ENCODE results near the gene TMEM106C. TPM values are rescaled to one million over a fixed set of nuclear protein-coding genes. Genes with fewer than 3 reads are reported as not detected.

The TMEM106C gene
- total RNA-seq, 1 experiment from 2014 or later: 50.0 TPM

- POLR2A ChIA-PET: no interaction called here
- Mint-ChIP-seq H3K4me3 (ENCODE audit: unreplicated experiment) (no peak overlapping the region), H3K4me1 (ENCODE audit: insufficient read depth, unreplicated experiment) (peaks cover 7% of the 10 kb centered on the region), H3K9me3 (ENCODE audit: unreplicated experiment) (no peaks in the 10 kb centered on the region), H3K27ac (ENCODE audit: low read depth, unreplicated experiment) (no peak overlapping the region), H3K27me3 (ENCODE audit: insufficient read depth, unreplicated experiment) (peaks cover 22% of the 10 kb centered on the region), H3K36me3 (ENCODE audit: insufficient read depth, unreplicated experiment) (no peaks in the 10 kb centered on the region)
- no peak for TF ChIP-seq CTCF (IDR thresholded peaks at IDR 0.05; ENCODE audit: unreplicated experiment)
- intact Hi-C loops (cut with micrococcal nuclease): no loop called here
- BruUV-seq (replicated peaks): no TSS peak
- CTCF ChIA-PET: no interaction called here
- no peak for DNase-seq (ENCODE audit: unreplicated experiment)
These were observed 16.8 kb downstream of the TMEM106C start for GRCh38 chr12:47980197-47980596.

- CTCF ChIA-PET: no interaction called here
- H3K27ac Mint-ChIP-seq (ENCODE audit: low read depth, unreplicated experiment): no peak overlapping the region
- no peak for DNase-seq (ENCODE audit: unreplicated experiment)
- POLR2A ChIA-PET: interaction anchor here (1.4 kb wide), 1 partner anchor 18 kb away, joined by 4 read pairs; the partner anchor contains the start of gene TMEM106C
- no peaks in the 10 kb centered on the region for H3K36me3 Mint-ChIP-seq (ENCODE audit: insufficient read depth, unreplicated experiment)
- H3K4me1 Mint-ChIP-seq (ENCODE audit: insufficient read depth, unreplicated experiment): peaks cover 7% of the 10 kb centered on the region
- H3K9me3 Mint-ChIP-seq (ENCODE audit: unreplicated experiment): no peaks in the 10 kb centered on the region
- no TSS peak for BruUV-seq (replicated peaks)
- intact Hi-C loops (cut with micrococcal nuclease): no loop called here
- H3K4me3 Mint-ChIP-seq (ENCODE audit: unreplicated experiment): no peak overlapping the region
- TF ChIP-seq CTCF (IDR thresholded peaks at IDR 0.05; ENCODE audit: unreplicated experiment): no peak
- peaks cover 22% of the 10 kb centered on the region for H3K27me3 Mint-ChIP-seq (ENCODE audit: insufficient read depth, unreplicated experiment)
These were observed 17.5 kb downstream of the TMEM106C start for GRCh38 chr12:47980779-47981495.

- peaks cover 22% of the 10 kb centered on the region for H3K27me3 Mint-ChIP-seq (ENCODE audit: insufficient read depth, unreplicated experiment)
- BruUV-seq (replicated peaks): no TSS peak
- H3K36me3 Mint-ChIP-seq (ENCODE audit: insufficient read depth, unreplicated experiment): no peaks in the 10 kb centered on the region
- H3K4me3 Mint-ChIP-seq (ENCODE audit: unreplicated experiment): no peak overlapping the region
- POLR2A ChIA-PET: interaction anchor here (0.6 to 1.4 kb wide), 2 partner anchors 19 to 814 kb away, joined by 3 to 4 read pairs; partner anchors contain the start of gene TMEM106C
- intact Hi-C loops (cut with micrococcal nuclease): no loop called here
- peaks cover 7% of the 10 kb centered on the region for H3K4me1 Mint-ChIP-seq (ENCODE audit: insufficient read depth, unreplicated experiment)
- no peak for DNase-seq (ENCODE audit: unreplicated experiment)
- H3K9me3 Mint-ChIP-seq (ENCODE audit: unreplicated experiment): no peaks in the 10 kb centered on the region
- CTCF ChIA-PET: interaction anchor here (1.0 to 1.2 kb wide), 2 partner anchors 11 to 18 kb away, joined by 3 to 4 read pairs; partner anchors contain the start of gene TMEM106C
- no peak for TF ChIP-seq CTCF (IDR thresholded peaks at IDR 0.05; ENCODE audit: unreplicated experiment)
- H3K27ac Mint-ChIP-seq (ENCODE audit: low read depth, unreplicated experiment): no peak overlapping the region
These were observed 18.3 kb downstream of the TMEM106C start for GRCh38 chr12:47981496-47982260.

- Mint-ChIP-seq H3K36me3 (ENCODE audit: insufficient read depth, unreplicated experiment) (no peaks in the 10 kb centered on the region), H3K27ac (ENCODE audit: low read depth, unreplicated experiment) (no peak overlapping the region), H3K4me3 (ENCODE audit: unreplicated experiment) (no peak overlapping the region), H3K27me3 (ENCODE audit: insufficient read depth, unreplicated experiment) (peaks cover 22% of the 10 kb centered on the region), H3K4me1 (ENCODE audit: insufficient read depth, unreplicated experiment) (peaks cover 6% of the 10 kb centered on the region), H3K9me3 (ENCODE audit: unreplicated experiment) (no peaks in the 10 kb centered on the region)
- POLR2A ChIA-PET: interaction anchor here (0.6 to 1.4 kb wide), 2 partner anchors 19 to 813 kb away, joined by 3 to 4 read pairs; partner anchors contain the start of gene TMEM106C
- CTCF ChIA-PET: interaction anchor here (0.7 to 1.2 kb wide), 3 partner anchors 11 to 240 kb away, joined by 3 to 4 read pairs (median 3); partner anchors contain the start of gene TMEM106C
- no peak for TF ChIP-seq CTCF (IDR thresholded peaks at IDR 0.05; ENCODE audit: unreplicated experiment)
- intact Hi-C loops (cut with micrococcal nuclease): no loop called here
- no TSS peak for BruUV-seq (replicated peaks)
- no peak for DNase-seq (ENCODE audit: unreplicated experiment)
These were observed 18.9 kb downstream of the TMEM106C start for GRCh38 chr12:47982311-47982710.

Data from MCF 10A (cell line).